BJ (cell line): ENCODE data around the gene SPON1. TPM values are rescaled to one million over a fixed set of nuclear protein-coding genes. Genes with fewer than 3 reads are reported as not detected.

Experiments
- CTCF ChIA-PET: fragments of 350-600 bp; formaldehyde crosslinking; extraction: SDS; loops from one replicate; lab custom pipeline; 2021; ENCODE audit warnings: antibody characterized with exemption, inconsistent platforms; lab: Yijun Ruan, JAX
- POLR2A ChIA-PET: fragments of 300-600 bp; sonication (Branson Sonifier 250); formaldehyde crosslinking; extraction: SDS; loops from one replicate; lab custom pipeline; 2021; ENCODE audit warnings: antibody characterized with exemption; lab: Charles Lee
- DNase-seq: peaks from one replicate; pipeline ENCODE4 v3.0.0-alpha.2; 2011; ENCODE audit warnings: low read depth
- H3K27me3 ChIP-seq: 2 replicates; pipeline ENCODE4 v1.6.0; 2011; ENCODE audit warnings: low read length; ENCODE audit not compliant: control insufficient read depth, insufficient read depth
- H3K36me3 ChIP-seq: 2 replicates; pipeline ENCODE4 v1.5.1; 2011; ENCODE audit warnings: low read length; ENCODE audit not compliant: control insufficient read depth, insufficient read depth
- H3K4me3 ChIP-seq: 2 replicates; pipeline ENCODE4 v1.5.1; 2011; ENCODE audit warnings: low read depth, mild to moderate bottlenecking, control low read depth, low read length
- CTCF ChIP-seq: IDR thresholded peaks from 2 replicates; pipeline ENCODE4 v1.5.1; 2011; ENCODE audit warnings: low read depth, mild to moderate bottlenecking, control low read depth, inconsistent platforms, low read length, moderate library complexity; ENCODE audit not compliant: insufficient read depth
- polyA plus RNA-seq: library from polyadenylated mRNA; depleted of rRNA; stranded (reverse); fragments of >200 nt; gene quantifications from 2 replicates; pipeline ENCODE4 v1.2.3, GENCODE V29; 2011
- small RNA-seq: library from RNA; depleted of rRNA; stranded (forward); fragments of <200 nt; gene quantifications from one replicate; pipeline ENCODE3, GENCODE V24; 2012; ENCODE audit warnings: low replicate concordance, low read depth; ENCODE audit not compliant: insufficient read length

SPON1 gene
- polyA plus RNA-seq, 1 experiment, result not detected

GRCh38 chr11:14312736-14313438 is 350.4 kb downstream of the SPON1 start:
- Histone ChIP-seq H3K36me3 (no peaks in the 10 kb centered on the region), H3K4me3 (no peak overlapping the region), H3K27me3 (no peaks in the 10 kb centered on the region)
- POLR2A ChIA-PET, result interaction anchor here (0.7 kb wide), 1 partner anchor 82 kb away, joined by 3 read pairs; no protein-coding TSS in a partner anchor
- DNase-seq, result peak; percentile 62
- CTCF ChIA-PET, result interaction anchor here (1.0 kb wide), 1 partner anchor 12 kb away, joined by 3 read pairs; no protein-coding TSS in a partner anchor
- TF ChIP-seq CTCF, result no peak

GRCh38 chr11:14314127-14314526 is 351.6 kb downstream of the SPON1 start:
- TF ChIP-seq CTCF, result no peak
- no peak for DNase-seq
- H3K4me3 ChIP-seq, result no peak overlapping the region
- CTCF ChIA-PET, result interaction anchor here (0.6 to 1.0 kb wide), 3 partner anchors 13 to 52 kb away, joined by 3 to 7 read pairs (median 3); no protein-coding TSS in a partner anchor
- H3K27me3 ChIP-seq, result no peaks in the 10 kb centered on the region
- POLR2A ChIA-PET, result no interaction called here
- H3K36me3 ChIP-seq, result no peaks in the 10 kb centered on the region

GRCh38 chr11:14315130-14315529 is 352.6 kb downstream of the SPON1 start:
- no peak for DNase-seq
- POLR2A ChIA-PET, result no interaction called here
- no peak overlapping the region for H3K4me3 ChIP-seq
- no peaks in the 10 kb centered on the region for H3K36me3 ChIP-seq
- TF ChIP-seq CTCF, result no peak
- CTCF ChIA-PET, result no interaction called here
- no peaks in the 10 kb centered on the region for H3K27me3 ChIP-seq

Small RNA genes within 50 kb of the gene (small RNA-seq; reads per million reads assigned to genes)
- not detected for gene RNA5SP332
